ENCODE results near the gene ATP1A3.
"Not testable (repeated sequence)": the region's sequence is repeated elsewhere in the genome, so short reads cannot be mapped to it uniquely, and the experiment has no call there.

The ATP1A3 gene

GRCh38 chr19:41945135-41945766, 48.8 kb downstream of the ATP1A3 start:
- DNase-seq (ENCODE audit: low spot score), result no peak

GRCh38 chr19:41944336-41944735, 49.7 kb downstream of the ATP1A3 start:
- no peak for DNase-seq (ENCODE audit: low spot score)

GRCh38 chr19:41941410-41942202, 52.4 kb downstream of the ATP1A3 start:
- DNase-seq (ENCODE audit: low spot score), result no peak

GRCh38 chr19:41940731-41941409, 53.2 kb downstream of the ATP1A3 start:
- DNase-seq (ENCODE audit: low spot score), result no peak

GRCh38 chr19:41939861-41940730, 53.9 kb downstream of the ATP1A3 start:
- DNase-seq (ENCODE audit: low spot score), result no peak

GRCh38 chr19:41939209-41939608, 54.8 kb downstream of the ATP1A3 start:
- DNase-seq (ENCODE audit: low spot score), result not testable (repeated sequence)

- no peak for DNase-seq (ENCODE audit: low spot score)
These were observed 56.2 kb downstream of the ATP1A3 start for GRCh38 chr19:41937525-41938468.

GRCh38 chr19:41936961-41937360, 57.1 kb downstream of the ATP1A3 start:
- no peak for DNase-seq (ENCODE audit: low spot score)

GRCh38 chr19:41936416-41936850, 57.6 kb downstream of the ATP1A3 start:
- DNase-seq (ENCODE audit: low spot score), result no peak

- DNase-seq (ENCODE audit: low spot score), result no peak
These were observed 58.1 kb downstream of the ATP1A3 start for GRCh38 chr19:41935760-41936415.

GRCh38 chr19:41934849-41935374, 59.1 kb downstream of the ATP1A3 start:
- DNase-seq (ENCODE audit: low spot score), result peak; percentile 74

- no peak for DNase-seq (ENCODE audit: low spot score)
These were observed 60.2 kb downstream of the ATP1A3 start for GRCh38 chr19:41933693-41934426.

- no peak for DNase-seq (ENCODE audit: low spot score)
These were observed 61.2 kb downstream of the ATP1A3 start for GRCh38 chr19:41932720-41933332.

- no peak for DNase-seq (ENCODE audit: low spot score)
These were observed 61.7 kb downstream of the ATP1A3 start for GRCh38 chr19:41932259-41932719.

GRCh38 chr19:41930926-41931592, 63.0 kb downstream of the ATP1A3 start:
- no peak for DNase-seq (ENCODE audit: low spot score)

GRCh38 chr19:41930322-41930722, 63.7 kb downstream of the ATP1A3 start:
- no peak for DNase-seq (ENCODE audit: low spot score)

GRCh38 chr19:41929536-41930071, 64.4 kb downstream of the ATP1A3 start:
- DNase-seq (ENCODE audit: low spot score), result no peak

Data from cerebellar cortex (tissue), 1 donor.